ENCODE measurements around the gene GABRB2.
"Not testable (repeated sequence)": the region's sequence is repeated elsewhere in the genome, so short reads cannot be mapped to it uniquely, and the experiment has no call there.

GABRB2 gene

DNA sequence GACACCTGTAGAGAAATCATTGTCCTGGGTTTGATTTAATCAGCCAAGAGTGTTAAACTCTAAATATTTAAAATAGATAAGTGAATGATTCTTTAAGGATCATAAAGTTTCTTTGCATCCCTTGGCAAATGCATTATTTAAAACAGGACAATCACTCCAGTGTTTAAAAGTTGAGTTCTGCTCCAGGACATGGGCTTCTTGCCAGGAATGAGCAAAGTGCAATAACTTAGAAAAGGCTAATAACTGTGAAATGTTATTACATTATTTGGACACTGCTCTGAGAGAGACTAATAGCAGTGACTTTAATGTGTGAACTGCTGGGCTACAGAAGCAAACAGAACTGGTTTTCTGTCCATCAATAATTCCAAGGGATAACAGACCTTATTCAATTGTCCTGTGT lies 283.3 kb downstream of the GABRB2 start:
- TF ChIP-seq CTCF (IDR thresholded peaks at IDR 0.05; ENCODE audit: control insufficient read depth, insufficient read depth, low read depth, low read length, missing control alignments) = no peak
- no peak for DNase-seq (ENCODE audit: low read depth)
- no peak overlapping the region for H3K4me3 ChIP-seq (ENCODE audit: control insufficient read depth, low read depth, low read length)

DNA sequence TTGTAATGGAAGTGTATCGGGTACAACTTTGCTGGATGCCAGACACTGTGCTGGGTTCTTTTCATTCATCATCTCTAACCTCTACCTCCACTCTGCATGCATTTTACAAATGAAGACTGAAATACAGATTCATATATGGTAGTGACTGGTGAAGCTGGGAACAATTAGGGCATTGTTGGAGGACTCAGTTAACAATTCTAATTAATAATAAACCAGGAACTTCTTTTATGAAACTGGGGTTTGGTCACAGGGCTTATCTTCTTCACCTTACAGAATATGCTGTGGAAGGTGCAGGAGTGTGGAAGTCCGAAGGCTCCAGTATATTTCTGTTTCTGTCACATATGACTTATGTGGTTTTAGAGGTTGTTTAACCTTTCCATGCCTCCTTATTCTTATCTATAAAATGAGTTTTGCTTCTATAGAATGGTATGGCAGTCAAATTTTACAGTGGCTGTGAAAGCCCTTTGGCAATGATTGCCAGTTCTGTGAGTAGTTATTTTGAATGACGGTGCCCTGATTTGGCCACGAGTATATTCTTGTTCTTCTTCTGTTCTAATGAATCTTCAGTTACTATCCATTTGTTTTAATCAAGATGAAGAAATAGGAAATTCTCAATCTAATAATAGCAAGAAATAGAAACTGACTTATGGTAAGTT lies 284.7 kb downstream of the GABRB2 start:
- DNase-seq (ENCODE audit: low read depth) = no peak
- H3K4me3 ChIP-seq (ENCODE audit: control insufficient read depth, low read depth, low read length) = no peak overlapping the region
- TF ChIP-seq CTCF (IDR thresholded peaks at IDR 0.05; ENCODE audit: control insufficient read depth, insufficient read depth, low read depth, low read length, missing control alignments) = no peak

- TF ChIP-seq CTCF (IDR thresholded peaks at IDR 0.05; ENCODE audit: control insufficient read depth, insufficient read depth, low read depth, low read length, missing control alignments) = no peak
- no peak for DNase-seq (ENCODE audit: low read depth)
- no peak overlapping the region for H3K4me3 ChIP-seq (ENCODE audit: control insufficient read depth, low read depth, low read length)
Measured at GRCh38 chr5:161258438-161258837, 288.1 kb downstream of the GABRB2 start.

DNA sequence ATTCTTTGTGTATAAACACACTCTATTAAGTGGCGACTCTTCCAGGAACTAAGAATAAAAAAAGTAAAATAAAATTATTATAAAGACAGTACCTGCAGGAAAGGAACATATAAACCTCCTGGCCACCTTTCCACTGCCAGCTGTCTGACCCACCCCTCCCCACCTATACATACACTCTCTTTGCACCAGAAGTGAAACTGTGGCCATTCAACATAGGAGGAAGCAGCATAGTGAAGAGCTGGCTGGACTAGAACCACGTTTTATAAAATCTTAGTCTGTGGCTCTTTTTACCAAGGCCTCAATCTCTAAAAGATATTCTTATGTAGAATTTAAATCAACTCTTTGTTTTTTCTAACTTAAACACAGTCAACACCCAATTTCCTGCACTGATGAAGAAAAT lies 289.6 kb downstream of the GABRB2 start:
- no peak for TF ChIP-seq CTCF (IDR thresholded peaks at IDR 0.05; ENCODE audit: control insufficient read depth, insufficient read depth, low read depth, low read length, missing control alignments)
- no peak for DNase-seq (ENCODE audit: low read depth)

GRCh38 chr5:161252955-161253354 lies 293.6 kb downstream of the GABRB2 start:
- DNase-seq (ENCODE audit: low read depth); H3K4me3 ChIP-seq (ENCODE audit: control insufficient read depth, low read depth, low read length): not testable (repeated sequence)

More for the DNA sequence above, 289.6 kb downstream of the GABRB2 start:
- H3K4me3 ChIP-seq (ENCODE audit: control insufficient read depth, low read depth, low read length) = no peak overlapping the region

DNA sequence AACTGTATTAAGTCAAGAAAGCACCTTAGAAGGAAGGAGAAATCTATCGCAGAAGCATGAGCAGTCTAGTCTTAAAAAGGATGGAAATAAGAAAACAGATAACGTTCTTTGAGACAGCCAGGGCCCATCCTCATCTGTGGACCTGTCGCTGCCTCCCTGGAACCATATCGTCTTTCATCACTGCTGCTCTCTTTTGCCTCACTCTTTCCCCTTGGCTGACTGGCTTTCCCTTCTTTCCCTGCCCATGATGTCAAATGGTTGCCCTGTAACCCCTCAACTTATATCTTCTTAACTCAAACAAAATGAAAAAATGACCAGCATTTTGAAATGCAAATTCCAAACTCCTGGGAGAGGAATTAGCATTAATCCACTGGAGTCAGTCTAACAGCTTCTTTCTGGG lies 299.8 kb downstream of the GABRB2 start:
- DNase-seq (ENCODE audit: low read depth) = no peak
- TF ChIP-seq CTCF (IDR thresholded peaks at IDR 0.05; ENCODE audit: control insufficient read depth, insufficient read depth, low read depth, low read length, missing control alignments) = no peak
- H3K4me3 ChIP-seq (ENCODE audit: control insufficient read depth, low read depth, low read length) = no peak overlapping the region

- H3K4me3 ChIP-seq (ENCODE audit: control insufficient read depth, low read depth, low read length); DNase-seq (ENCODE audit: low read depth): not testable (repeated sequence)
Measured at GRCh38 chr5:161245846-161246245, 300.7 kb downstream of the GABRB2 start.
